Naive thymus-derived CD4-positive, alpha-beta T cell (primary cell): Measurements from ENCODE around the gene COX4I2. TPM values are rescaled to one million over a fixed set of nuclear protein-coding genes. Genes with fewer than 3 reads are reported as not detected.

ENCODE experiments used
- ATAC-seq: fragments of 150-1000 bp; cut with Tn5 transposase; 2 replicates; pipeline ENCODE4 v1.10.0; 2021; ENCODE audit warnings: mild to moderate bottlenecking, moderate library complexity
- CTCF ChIA-PET: fragments of 350-600 bp; sonication (Branson Sonifier 250); formaldehyde crosslinking; loops from one replicate; lab custom pipeline; 2021; ENCODE audit warnings: antibody characterized with exemption; lab: Charles Lee
- POLR2A ChIA-PET: fragments of 350-600 bp; sonication (Branson Sonifier 250); formaldehyde crosslinking; loops from one replicate; lab custom pipeline; 2021; ENCODE audit warnings: antibody characterized with exemption, inconsistent platforms; lab: Charles Lee
- DNase-seq, 9 donors: peaks; one replicate each; pipeline versions ENCODE4 v3.0.0 to v3.0.0-alpha.2; 2020 to 2022; ENCODE audit warnings: mixed read lengths in 1 of 9
- H3K27ac ChIP-seq: one replicate; pipeline ENCODE4 v1.7.0; 2013; ENCODE audit warnings: mild to moderate bottlenecking, low read depth, low read length, moderate library complexity
- H3K27me3 ChIP-seq, 2 donors: one replicate each; pipeline ENCODE4 v1.7.0; 2013; ENCODE audit warnings: low read length in 2 of 2, mild to moderate bottlenecking in 2 of 2, moderate library complexity in 2 of 2; ENCODE audit not compliant: control insufficient read depth in 2 of 2, insufficient read depth in 2 of 2
- H3K36me3 ChIP-seq, 3 experiments: 1 replicate in 2 of 3; 2 replicates in 1 of 3; pipeline ENCODE4 v1.7.0; 2013; ENCODE audit warnings: low read length in 3 of 3, mild to moderate bottlenecking in 3 of 3, moderate library complexity in 1 of 3; ENCODE audit not compliant: insufficient read depth in 3 of 3, control insufficient read depth in 2 of 3
- H3K4me1 ChIP-seq, 2 donors: one replicate each; pipeline ENCODE4 v1.7.0; 2013; ENCODE audit warnings: low read length in 2 of 2, mild to moderate bottlenecking in 2 of 2, moderate library complexity in 1 of 2; ENCODE audit not compliant: control insufficient read depth in 2 of 2, insufficient read depth in 2 of 2
- H3K4me3 ChIP-seq: 2 replicates; pipeline ENCODE4 v1.7.0; 2013; ENCODE audit warnings: mild to moderate bottlenecking, low read length
- H3K9me3 ChIP-seq, 3 experiments: 1 replicate in 2 of 3; 2 replicates in 1 of 3; pipeline ENCODE4 v1.7.0; 2013; ENCODE audit warnings: low read length in 3 of 3; ENCODE audit not compliant: control insufficient read depth in 2 of 3
- H3K27ac Mint-ChIP-seq, 9 donors: one replicate each; pipeline ENCODE4 v1.8.0; 2020 to 2022; ENCODE audit warnings: mixed read lengths in 9 of 9, mild to moderate bottlenecking in 8 of 9, moderate library complexity in 5 of 9, inconsistent platforms in 2 of 9
- H3K27me3 Mint-ChIP-seq, 5 donors: one replicate each; pipeline ENCODE4 v1.8.0; 2021 to 2022; ENCODE audit warnings: mixed read lengths in 5 of 5, mild to moderate bottlenecking in 1 of 5
- H3K36me3 Mint-ChIP-seq, 5 donors: one replicate each; pipeline ENCODE4 v1.8.0; 2020 to 2022; ENCODE audit warnings: mixed read lengths in 5 of 5, mild to moderate bottlenecking in 3 of 5, inconsistent platforms in 1 of 5
- H3K4me1 Mint-ChIP-seq, 7 donors: one replicate each; pipeline ENCODE4 v1.8.0; 2020 to 2022; ENCODE audit warnings: mixed read lengths in 7 of 7, mild to moderate bottlenecking in 3 of 7, inconsistent platforms in 1 of 7
- H3K4me3 Mint-ChIP-seq, 10 donors: one replicate each; pipeline ENCODE4 v1.8.0; 2020 to 2022; ENCODE audit warnings: mild to moderate bottlenecking in 10 of 10, mixed read lengths in 10 of 10, moderate library complexity in 6 of 10, inconsistent platforms in 2 of 10
- H3K9me3 Mint-ChIP-seq, 11 donors: one replicate each; pipeline ENCODE4 v1.8.0; 2020 to 2022; ENCODE audit warnings: mixed read lengths in 11 of 11, mild to moderate bottlenecking in 4 of 11, inconsistent platforms in 1 of 11, moderate library complexity in 1 of 11
- intact Hi-C, 2 donors: fragments of 100-400 bp; cut with micrococcal nuclease; formaldehyde crosslinking; loops; one replicate each; pipeline ENCODE4 v1.15.1; 2023
- polyA plus RNA-seq, 2 donors: library from polyadenylated mRNA; unstranded; fragments of 300-500 nt; fragmentation: Illumina TruSeq; gene quantifications; one replicate each; pipeline ENCODE4 v1.2.3, GENCODE V29; 2021
- total RNA-seq, 6 experiments: library from RNA in 5 of 6; stranded (reverse) in 5 of 6; gene quantifications; 1 replicate in 5 of 6; 2 replicates in 1 of 6; pipeline ENCODE4 v1.2.3 and lab custom pipeline; 2021 to 2026

The COX4I2 gene
- total and polyA plus RNA-seq, 7 experiments from 2014 or later, result not detected

DNA sequence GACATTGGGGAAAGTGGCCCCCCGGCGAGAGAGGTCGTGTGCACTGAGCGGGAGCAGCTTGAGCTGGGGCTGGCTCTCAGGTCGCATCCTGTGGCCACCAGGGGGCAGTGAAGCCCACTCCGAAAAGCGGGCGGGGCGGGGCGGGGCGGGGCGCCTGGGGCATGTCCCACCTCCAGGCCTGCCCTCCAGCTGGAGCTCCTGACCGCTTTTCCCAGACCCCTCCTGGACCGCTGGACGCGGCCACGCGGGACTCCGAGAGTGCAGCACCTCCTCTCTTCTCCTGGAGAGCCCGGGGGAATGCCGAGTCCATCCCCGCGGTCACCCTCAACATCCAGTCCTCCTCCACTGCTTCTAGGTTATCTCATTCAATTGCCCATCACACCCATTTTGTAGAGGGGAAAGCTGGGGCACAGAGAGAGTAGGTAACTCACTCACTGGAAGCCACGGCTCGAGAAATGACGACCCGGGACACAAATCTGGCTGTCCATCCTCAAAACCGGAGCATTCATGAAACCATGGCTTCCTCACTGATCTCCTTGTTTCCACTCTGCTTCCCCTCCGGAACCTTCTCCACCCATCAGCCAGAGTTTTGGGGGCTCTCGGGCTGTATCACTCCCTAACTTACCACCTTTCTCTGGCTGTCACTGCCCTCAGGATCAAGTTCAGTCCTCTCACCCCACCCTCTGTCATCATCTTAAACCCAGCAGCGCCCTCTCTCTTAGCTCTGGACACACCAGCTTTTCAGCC, 24.1 kb downstream of the COX4I2 start:
- CTCF ChIA-PET, result interaction anchor here (0.5 to 2.5 kb wide), 15 partner anchors 11 to 76 kb away, joined by 3 to 108 read pairs (median 4); partner anchors contain the start of gene BCL2L1
- peak overlapping the region; percentile 61 to 89 (median 83) for H3K4me3 Mint-ChIP-seq
- DNase-seq (peak; percentile 48 to 81 (median 73)), ATAC-seq (peak; percentile 97)
- H3K36me3 ChIP-seq, result peaks cover 0 to 21% (median 0%) of the 10 kb centered on the region in 3 experiments
- POLR2A ChIA-PET, result interaction anchor here (0.9 to 4.1 kb wide), 6 partner anchors 10 to 76 kb away, joined by 3 to 85 read pairs (median 3); partner anchors contain the start of gene BCL2L1
- H3K4me1 Mint-ChIP-seq, result peaks cover 20 to 50% (median 32%) of the 10 kb centered on the region in 7 donors
- no peaks in the 10 kb centered on the region for H3K27me3 Mint-ChIP-seq
- peak overlapping the region; percentile 66 to 91 (median 86) for H3K27ac Mint-ChIP-seq
- H3K9me3 Mint-ChIP-seq, result peaks cover 0 to 1% (median 0%) of the 10 kb centered on the region in 11 donors
- H3K4me3 ChIP-seq, result peak overlapping the region; percentile 54
- H3K36me3 Mint-ChIP-seq, result peaks cover 0 to 12% (median 0%) of the 10 kb centered on the region in 5 donors
- H3K9me3 ChIP-seq, result no peaks in the 10 kb centered on the region
- H3K4me1 ChIP-seq, result peaks cover 4 to 17% of the 10 kb centered on the region in 2 donors
- intact Hi-C loops, result loop anchor here (1.0 to 10.0 kb wide), 6 partner anchors 13 to 353 kb away; partner anchors contain the start of genes CCM2L (in 1 of the 2) and HM13 (in 1 of the 2)
- H3K27me3 ChIP-seq, result no peaks in the 10 kb centered on the region
- H3K27ac ChIP-seq, result peak overlapping the region; percentile 69

GRCh38 chr20:31662372-31662854, 24.7 kb downstream of the COX4I2 start:
- H3K27me3 Mint-ChIP-seq, result no peaks in the 10 kb centered on the region
- peaks cover 0 to 14% (median 0%) of the 10 kb centered on the region in 5 donors for H3K36me3 Mint-ChIP-seq
- H3K4me1 Mint-ChIP-seq, result peaks cover 23 to 54% (median 35%) of the 10 kb centered on the region in 7 donors
- ATAC-seq (no peak), DNase-seq (no peak)
- H3K27me3 ChIP-seq, result no peaks in the 10 kb centered on the region
- H3K27ac ChIP-seq, result peak overlapping the region; percentile 69
- H3K4me3 Mint-ChIP-seq, result peak overlapping the region; percentile 61 to 89 (median 83)
- H3K4me1 ChIP-seq, result peaks cover 4 to 21% of the 10 kb centered on the region in 2 donors
- POLR2A ChIA-PET, result interaction anchor here (0.6 to 4.1 kb wide), 6 partner anchors 9 to 76 kb away, joined by 3 to 85 read pairs (median 3); partner anchors contain the start of gene BCL2L1
- peak overlapping the region; percentile 7 to 91 (median 83) for H3K27ac Mint-ChIP-seq
- H3K36me3 ChIP-seq, result peaks cover 0 to 21% (median 0%) of the 10 kb centered on the region in 3 experiments
- H3K4me3 ChIP-seq, result peak overlapping the region; percentile 54
- intact Hi-C loops, result loop anchor here (1.0 to 10.0 kb wide), 2 partner anchors 12 to 352 kb away; partner anchors contain the start of gene CCM2L (in 1 of the 2)
- H3K9me3 ChIP-seq, result no peaks in the 10 kb centered on the region
- peaks cover 0 to 1% (median 0%) of the 10 kb centered on the region in 11 donors for H3K9me3 Mint-ChIP-seq
- CTCF ChIA-PET, result interaction anchor here (0.6 to 2.5 kb wide), 7 partner anchors 13 to 66 kb away, joined by 3 to 108 read pairs (median 14); partner anchors contain the start of gene BCL2L1

DNA sequence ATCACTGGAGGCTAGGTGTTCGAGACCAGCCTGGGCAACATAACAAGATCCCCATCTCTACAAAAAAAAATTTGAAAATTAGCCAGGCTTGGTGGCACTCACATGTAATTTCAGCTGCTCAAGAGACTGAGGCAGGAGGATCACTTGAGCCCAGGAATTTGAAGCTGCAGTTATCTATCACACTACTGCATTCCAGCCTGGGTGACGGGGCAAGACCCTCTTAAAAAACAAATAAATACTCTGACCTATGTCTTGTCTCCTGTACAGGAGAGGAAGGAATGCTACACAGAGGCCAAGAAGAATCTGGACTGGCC, 25.8 kb downstream of the COX4I2 start:
- no peaks in the 10 kb centered on the region for H3K27me3 ChIP-seq
- peaks cover 0 to 23% (median 0%) of the 10 kb centered on the region in 5 donors for H3K36me3 Mint-ChIP-seq

GRCh38 chr20:31663838-31664695, 26.4 kb downstream of the COX4I2 start:
- Histone ChIP-seq H3K9me3 (no peaks in the 10 kb centered on the region), H3K27ac (no peak overlapping the region), H3K4me1 (peaks cover 4 to 28% of the 10 kb centered on the region in 2 donors), H3K27me3 (no peaks in the 10 kb centered on the region), H3K36me3 (peaks cover 0 to 21% (median 0%) of the 10 kb centered on the region in 3 experiments), H3K4me3 (no peak overlapping the region)
- no peak for ATAC-seq
- ChIA-PET CTCF (interaction anchor here (0.7 to 2.9 kb wide), 4 partner anchors 20 to 63 kb away, joined by 3 to 31 read pairs (median 4); no protein-coding TSS in a partner anchor), POLR2A (interaction anchor here (0.6 to 2.5 kb wide), 4 partner anchors 10 to 74 kb away, joined by 4 to 13 read pairs (median 4); partner anchors contain the start of gene BCL2L1)
- Mint-ChIP-seq H3K4me1 (peaks cover 32 to 63% (median 44%) of the 10 kb centered on the region in 7 donors), H3K27me3 (no peaks in the 10 kb centered on the region), H3K9me3 (peaks cover 0 to 1% (median 0%) of the 10 kb centered on the region in 11 donors), H3K27ac (peak overlapping the region; percentile 42 to 84 (median 72)), H3K36me3 (peaks cover 0 to 23% (median 0%) of the 10 kb centered on the region in 5 donors), H3K4me3 (no peak overlapping the region)
- no peak for DNase-seq
- intact Hi-C loops, result loop anchor here in 1 of 2 donors (10.0 kb wide), 1 partner anchor 351 kb away; the partner anchor contains the start of gene CCM2L

More for the DNA sequence above, 25.8 kb downstream of the COX4I2 start:
- peak overlapping the region in 5 of 9 donors; percentile 48 to 84 (median 72) for H3K27ac Mint-ChIP-seq
- peaks cover 4 to 28% of the 10 kb centered on the region in 2 donors for H3K4me1 ChIP-seq
- ChIA-PET POLR2A (interaction anchor here (0.6 to 2.5 kb wide), 3 partner anchors 55 to 75 kb away, joined by 4 to 13 read pairs (median 4); partner anchors contain the start of gene BCL2L1), CTCF (interaction anchor here (0.7 to 2.9 kb wide), 2 partner anchors 22 to 60 kb away, joined by 3 to 31 read pairs; no protein-coding TSS in a partner anchor)
- no peak overlapping the region for H3K4me3 Mint-ChIP-seq
- H3K27me3 Mint-ChIP-seq, result no peaks in the 10 kb centered on the region
- H3K9me3 Mint-ChIP-seq, result peaks cover 0 to 1% (median 0%) of the 10 kb centered on the region in 11 donors
- peaks cover 0 to 21% (median 0%) of the 10 kb centered on the region in 3 experiments for H3K36me3 ChIP-seq
- no peak for DNase-seq
- H3K9me3 ChIP-seq, result no peaks in the 10 kb centered on the region
- intact Hi-C loops, result loop anchor here in 1 of 2 donors (10.0 kb wide), 1 partner anchor 351 kb away; the partner anchor contains the start of gene CCM2L
- ATAC-seq, result no peak
- no peak overlapping the region for H3K27ac ChIP-seq
- H3K4me1 Mint-ChIP-seq, result peaks cover 32 to 63% (median 43%) of the 10 kb centered on the region in 7 donors
- H3K4me3 ChIP-seq, result no peak overlapping the region

- peaks cover 35 to 71% (median 48%) of the 10 kb centered on the region in 7 donors for H3K4me1 Mint-ChIP-seq
- H3K36me3 ChIP-seq, result peaks cover 0 to 21% (median 0%) of the 10 kb centered on the region in 3 experiments
- no peak overlapping the region for H3K4me3 ChIP-seq
- peak overlapping the region in 6 of 9 donors; percentile 23 to 88 (median 72) for H3K27ac Mint-ChIP-seq
- peaks cover 0 to 26% (median 0%) of the 10 kb centered on the region in 5 donors for H3K36me3 Mint-ChIP-seq
- H3K9me3 Mint-ChIP-seq, result peaks cover 0 to 1% (median 0%) of the 10 kb centered on the region in 11 donors
- H3K4me1 ChIP-seq, result peaks cover 4 to 28% of the 10 kb centered on the region in 2 donors
- intact Hi-C loops, result loop anchor here in 1 of 2 donors (10.0 kb wide), 1 partner anchor 350 kb away; the partner anchor contains the start of gene CCM2L
- ChIA-PET CTCF (interaction anchor here (0.8 to 2.9 kb wide), 4 partner anchors 9 to 62 kb away, joined by 4 to 31 read pairs (median 4); no protein-coding TSS in a partner anchor), POLR2A (interaction anchor here (1.2 to 2.5 kb wide), 2 partner anchors 10 to 58 kb away, joined by 4 to 13 read pairs; partner anchors contain the start of gene BCL2L1)
- no peak overlapping the region for H3K4me3 Mint-ChIP-seq
- no peaks in the 10 kb centered on the region for H3K27me3 Mint-ChIP-seq
- DNase-seq (no peak), ATAC-seq (no peak)
- no peaks in the 10 kb centered on the region for H3K9me3 ChIP-seq
- no peaks in the 10 kb centered on the region for H3K27me3 ChIP-seq
- peak overlapping the region; percentile 33 for H3K27ac ChIP-seq
Measured at GRCh38 chr20:31664696-31665354, 27.1 kb downstream of the COX4I2 start.
